AG08396 (cell line): ENCODE results near the gene DNAI4.
"Not testable (repeated sequence)": the region's sequence is repeated elsewhere in the genome, so short reads cannot be mapped to it uniquely, and the experiment has no call there.

ENCODE experiments used
- DNase-seq: peaks from one replicate; pipeline ENCODE4 v3.0.0; 2012; ENCODE audit warnings: low spot score, mixed read lengths

DNAI4 gene

DNA sequence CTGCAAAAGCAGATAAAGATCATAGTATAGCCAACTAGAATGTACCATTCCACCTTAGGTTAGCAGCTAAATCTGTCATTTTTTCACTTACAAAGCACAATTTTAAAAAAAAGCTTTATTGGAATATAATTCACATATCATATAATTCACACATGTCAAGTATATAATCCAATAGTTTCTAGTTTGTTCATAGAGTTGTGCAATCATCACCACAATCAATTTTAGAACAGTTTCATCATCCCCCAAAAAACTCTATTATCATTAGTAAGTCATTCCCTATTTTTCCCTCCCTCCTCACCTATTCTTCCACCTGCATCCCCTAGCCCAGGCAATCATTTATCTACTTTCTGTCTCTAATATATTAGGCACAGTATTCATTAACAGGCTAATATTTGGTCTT lies 91.5 kb downstream of the DNAI4 start:
- DNase-seq: no peak

DNA sequence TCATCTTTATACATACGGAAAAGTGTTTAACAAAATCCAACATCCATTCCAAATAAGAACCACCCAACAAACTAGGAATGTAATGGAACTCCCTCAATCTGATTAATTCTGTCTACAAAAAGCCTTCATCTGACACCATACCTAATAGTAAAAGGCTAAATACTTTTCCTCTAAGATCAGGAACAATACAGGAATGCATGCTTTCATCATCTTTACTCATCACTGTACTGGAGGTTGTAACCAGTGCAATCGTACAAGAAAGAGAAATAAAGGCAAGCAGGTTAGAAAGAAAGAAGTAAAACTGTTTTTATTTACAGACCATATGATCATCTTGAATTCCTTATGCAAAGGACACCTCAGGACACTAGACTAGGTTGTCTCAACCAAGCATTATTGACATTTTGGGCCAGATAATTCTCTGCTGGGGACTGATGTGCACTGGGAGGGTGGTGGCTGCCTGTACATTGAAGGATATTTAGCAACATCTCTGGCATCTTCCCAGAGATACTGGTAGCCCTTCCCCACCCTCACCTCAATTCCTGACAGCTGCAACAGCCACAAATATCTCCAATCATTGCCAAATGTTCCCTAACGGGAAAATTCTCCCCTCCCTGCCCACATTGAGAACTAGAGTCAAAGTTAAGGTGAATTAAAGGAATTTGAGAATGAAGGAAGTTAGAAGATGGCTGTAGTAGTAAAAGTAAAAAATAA lies 93.0 kb downstream of the DNAI4 start:
- DNase-seq: no peak

DNA sequence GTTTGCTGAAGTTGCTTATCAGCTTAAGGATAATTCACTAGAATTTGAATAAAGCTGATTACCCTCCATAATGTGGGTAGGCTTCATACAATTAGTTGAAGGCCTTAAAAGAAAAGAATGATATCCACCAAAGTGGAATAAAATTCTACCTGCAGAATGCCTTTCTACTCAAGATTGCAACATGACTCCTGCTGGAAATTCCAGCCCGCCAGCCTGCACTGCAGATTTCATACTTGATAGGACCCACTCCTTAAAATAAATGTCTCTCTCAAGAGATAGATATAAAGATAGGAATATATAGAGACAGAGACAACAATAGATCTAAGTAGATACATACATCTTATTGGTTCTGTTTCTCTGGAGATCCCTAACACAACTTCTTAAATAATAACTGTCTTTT lies 99.9 kb downstream of the DNAI4 start:
- no peak for DNase-seq

DNA sequence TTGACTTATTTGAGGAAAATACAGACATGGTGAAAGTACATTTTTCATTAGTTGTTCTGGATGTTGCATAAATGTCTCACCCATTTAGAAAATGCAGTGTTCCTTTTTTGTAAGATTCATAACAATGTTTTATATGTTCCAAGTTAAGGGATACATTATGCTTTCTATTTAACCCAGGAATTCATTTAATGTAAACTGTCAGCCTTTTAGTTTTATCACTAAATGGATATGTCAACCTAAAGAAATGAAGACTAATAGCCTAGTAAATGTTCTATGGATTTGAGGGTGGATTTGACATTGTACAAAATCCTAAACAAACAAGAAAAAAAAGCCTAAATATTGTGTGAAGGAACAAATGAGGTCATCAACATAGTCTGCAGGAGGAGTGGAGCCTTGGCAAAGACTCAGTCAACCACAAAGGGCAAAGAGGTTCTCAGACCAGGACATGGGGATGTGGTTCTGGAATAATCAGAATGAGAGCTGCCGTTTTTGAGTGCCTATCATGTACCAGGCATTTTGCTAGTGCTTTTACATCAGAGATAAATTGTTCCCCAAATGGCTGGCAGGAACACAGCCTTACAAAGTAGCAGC lies 114.8 kb downstream of the DNAI4 start:
- peak; percentile 22 for DNase-seq

DNA sequence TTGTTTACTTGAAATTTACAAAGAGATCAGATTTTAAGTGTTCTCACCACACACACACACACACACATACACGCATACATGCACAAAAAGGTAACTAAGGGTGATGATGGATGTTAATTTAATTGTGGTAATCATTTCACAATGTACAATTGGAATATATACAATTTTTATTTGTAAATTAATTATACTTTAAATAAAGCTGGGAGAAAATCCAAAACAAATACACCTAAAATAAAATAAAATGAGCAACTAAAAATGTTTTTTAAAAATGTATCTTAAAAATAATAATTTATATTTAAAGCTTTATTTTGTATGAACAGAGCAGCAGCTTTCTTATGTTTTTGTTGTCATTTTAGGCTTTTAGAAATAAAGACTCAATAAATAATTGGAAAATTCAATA lies 115.4 kb downstream of the DNAI4 start:
- DNase-seq: no peak

GRCh38 chr1:66795839-66796238 lies 128.8 kb downstream of the DNAI4 start:
- not testable (repeated sequence) for DNase-seq

DNA sequence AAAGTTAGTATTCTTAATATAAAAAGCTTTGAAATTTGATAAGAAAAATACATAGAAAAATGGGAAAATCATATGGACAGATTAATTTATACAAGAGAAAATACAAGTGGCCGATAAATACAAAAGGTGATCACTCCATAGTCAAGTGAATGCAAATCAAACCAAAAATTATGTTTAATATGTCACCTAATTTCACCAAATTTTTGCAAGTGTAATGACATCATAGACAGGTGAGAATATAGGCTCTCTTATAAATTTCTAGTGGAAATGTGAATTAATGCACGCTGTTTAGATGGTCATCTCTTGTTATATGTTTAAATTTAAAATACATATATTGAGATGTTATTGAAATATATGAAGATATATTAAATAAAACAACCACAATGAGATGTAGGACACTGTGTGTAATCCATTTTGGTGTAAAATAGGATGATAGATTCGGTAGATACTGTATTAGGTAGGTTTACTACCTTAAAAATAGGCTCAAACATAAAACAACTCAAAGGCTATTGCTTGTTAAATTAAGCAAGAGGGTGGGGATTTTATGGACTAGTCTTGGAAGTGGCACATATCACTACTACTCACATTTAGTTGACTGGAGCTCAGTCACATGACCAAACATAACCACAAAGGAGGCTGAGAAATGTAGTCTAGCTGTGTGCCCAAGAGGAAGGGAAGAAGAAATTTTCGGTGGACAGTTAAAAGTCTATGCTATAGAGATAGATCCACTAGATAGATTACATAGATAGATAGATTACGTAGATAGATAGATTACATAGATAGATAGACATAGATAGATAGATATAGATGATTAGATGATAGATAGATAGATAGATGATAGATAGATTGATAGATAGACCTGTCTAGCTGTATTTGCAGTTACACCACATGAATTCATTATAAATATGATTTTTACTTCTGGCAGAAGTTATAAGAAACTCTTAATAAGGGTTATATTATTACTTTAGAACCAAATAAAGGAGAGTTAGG lies 132.7 kb downstream of the DNAI4 start:
- DNase-seq: no peak

- DNase-seq: no peak
Measured at GRCh38 chr1:66788231-66788939, 136.3 kb downstream of the DNAI4 start.

DNA sequence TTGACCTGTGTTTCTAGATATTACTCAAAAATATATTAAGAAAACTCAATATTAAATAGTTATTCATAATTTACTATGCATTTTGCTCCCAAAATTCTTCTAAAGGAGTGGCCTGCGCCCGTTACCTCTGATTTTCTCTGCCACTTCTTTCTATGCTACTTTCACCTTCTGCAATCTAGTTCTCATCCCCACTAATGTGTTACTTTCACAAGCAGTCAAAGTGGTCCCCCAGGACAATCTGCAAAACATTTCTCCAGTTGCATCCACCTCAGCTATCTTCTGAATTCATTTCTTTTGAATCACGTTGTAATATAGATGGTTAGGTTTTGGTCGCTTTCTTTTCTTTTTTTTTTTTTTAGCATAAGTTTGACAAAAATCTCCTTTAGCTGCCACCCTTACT lies 137.0 kb downstream of the DNAI4 start:
- DNase-seq: no peak

GRCh38 chr1:66785800-66786199 lies 138.9 kb downstream of the DNAI4 start:
- DNase-seq: not testable (repeated sequence)

- no peak for DNase-seq
Measured at GRCh38 chr1:66779475-66780078, 145.1 kb downstream of the DNAI4 start.

- no peak for DNase-seq
Measured at GRCh38 chr1:66778969-66779368, 145.7 kb downstream of the DNAI4 start.

DNA sequence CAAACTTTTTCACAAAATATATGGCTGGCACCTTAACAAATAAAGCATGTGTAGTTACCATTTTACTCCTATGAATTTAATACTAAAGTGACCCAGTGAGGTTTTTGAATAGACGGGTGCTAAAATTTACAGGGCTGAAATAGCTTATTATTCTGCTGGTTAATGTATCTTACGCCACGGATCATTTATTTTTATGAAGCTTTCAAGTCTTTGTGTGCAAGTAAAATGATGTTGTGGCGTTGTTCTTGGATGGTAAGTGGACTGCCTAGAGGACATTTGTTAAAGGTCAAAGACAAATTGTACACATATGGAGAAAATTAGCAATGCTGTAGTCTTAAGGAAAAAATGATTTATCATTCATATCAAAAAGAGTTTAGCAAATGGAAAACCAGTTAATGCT lies 146.4 kb downstream of the DNAI4 start:
- DNase-seq: no peak

GRCh38 chr1:66777831-66778230 lies 146.8 kb downstream of the DNAI4 start:
- DNase-seq: no peak

- DNase-seq: no peak
Measured at GRCh38 chr1:66775646-66776045, 149.0 kb downstream of the DNAI4 start.

DNA sequence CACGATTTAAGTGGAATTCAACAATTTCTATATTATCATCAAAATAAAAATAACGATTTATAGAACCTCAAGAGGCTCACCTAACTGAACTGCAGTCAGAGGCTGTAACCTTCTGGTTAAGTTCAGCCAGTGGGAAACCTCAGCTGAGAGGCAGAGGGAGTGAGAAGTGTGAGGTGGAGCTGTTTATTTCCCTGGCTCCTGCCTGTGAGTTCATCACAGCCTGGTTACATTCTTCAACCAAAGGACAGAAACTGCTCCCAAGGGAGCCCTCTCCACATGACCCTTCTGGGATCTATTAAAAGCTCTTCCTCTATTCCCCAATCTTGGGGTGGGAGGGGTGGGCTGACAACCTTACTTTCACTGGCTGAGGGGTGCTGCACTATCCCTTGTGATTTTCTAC lies 150.2 kb downstream of the DNAI4 start:
- no peak for DNase-seq

DNA sequence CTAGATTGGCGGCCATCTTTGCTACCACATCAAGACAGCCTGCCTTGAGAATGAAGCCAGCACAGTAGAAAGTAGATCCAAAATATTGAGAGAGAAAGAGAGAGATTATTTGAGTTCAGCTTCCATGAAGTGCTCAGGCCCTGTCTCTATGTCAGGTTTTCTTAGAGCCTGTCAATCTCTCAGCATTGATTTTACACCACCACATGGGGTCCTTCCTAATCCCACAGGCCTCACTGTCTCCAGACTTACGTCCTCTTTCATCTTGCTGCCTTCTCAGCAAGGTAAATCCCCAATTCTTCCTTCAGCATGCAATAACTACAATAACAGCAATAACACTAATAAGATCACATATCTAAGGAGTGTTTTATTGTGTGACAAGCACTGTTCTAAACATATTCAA lies 151.4 kb downstream of the DNAI4 start:
- no peak for DNase-seq

- DNase-seq: no peak
Measured at GRCh38 chr1:66770694-66771093, 154.0 kb downstream of the DNAI4 start.

GRCh38 chr1:66770240-66770639 lies 154.4 kb downstream of the DNAI4 start:
- DNase-seq: no peak

DNA sequence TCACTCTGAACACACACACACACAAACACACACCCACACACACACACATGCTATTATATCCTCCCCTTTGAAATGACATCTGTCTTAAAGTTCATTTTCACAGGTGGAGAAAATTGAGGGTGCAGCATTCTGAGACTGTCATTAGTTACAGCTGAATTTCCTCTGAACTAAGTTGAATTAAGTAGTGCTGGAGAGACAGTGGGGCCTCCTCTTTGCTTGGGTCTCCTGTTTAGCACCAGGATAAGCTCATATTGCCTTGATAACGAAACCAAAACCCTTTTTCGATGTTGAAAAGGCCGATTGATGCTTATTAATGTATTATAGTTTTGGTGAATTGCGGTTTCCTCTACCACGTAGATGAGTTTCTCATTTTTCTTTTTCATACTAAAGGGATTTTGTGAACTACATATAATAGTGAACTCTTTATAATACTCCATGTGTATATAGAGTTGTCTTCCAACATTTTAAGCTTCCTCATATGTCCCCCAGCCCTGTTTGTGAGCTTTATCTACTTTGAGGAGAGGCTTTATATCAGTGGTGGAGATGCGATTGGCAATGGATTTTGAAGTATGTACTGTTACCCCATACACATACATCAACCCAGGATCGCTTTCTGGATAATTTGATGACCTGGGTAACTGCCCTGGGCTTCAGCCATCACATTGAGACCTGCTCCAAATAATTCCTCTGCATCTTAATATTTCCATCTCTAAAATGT lies 155.0 kb downstream of the DNAI4 start:
- DNase-seq: no peak

GRCh38 chr1:66768965-66769364 lies 155.7 kb downstream of the DNAI4 start:
- no peak for DNase-seq
